ENCODE results near the gene MZB1.
"Not testable (repeated sequence)": the region's sequence is repeated elsewhere in the genome, so short reads cannot be mapped to it uniquely, and the experiment has no call there.

Gene MZB1

GRCh38 chr5:139410993-139411828 lies 21.5 kb upstream of the MZB1 start:
- TF ChIP-seq CTCF (IDR thresholded peaks at IDR 0.05), result no peak
- Histone ChIP-seq H3K4me1 (peaks cover 3% of the 10 kb centered on the region), H3K36me3 (ENCODE audit: control insufficient read depth, insufficient read depth, low read length) (no peaks in the 10 kb centered on the region), H3K9me3 (ENCODE audit: control insufficient read depth, low read length) (no peaks in the 10 kb centered on the region), H2AFZ (no peak overlapping the region), H3K27ac (no peak overlapping the region), H3K27me3 (ENCODE audit: control insufficient read depth, insufficient read depth, low read length) (no peaks in the 10 kb centered on the region), H3K4me2 (ENCODE audit: low read length) (no peak overlapping the region), H3K4me3 (ENCODE audit: low read depth, low read length) (no peak overlapping the region), H3K9ac (no peak overlapping the region), H3K79me2 (no peaks in the 10 kb centered on the region)

GRCh38 chr5:139410121-139410992 lies 20.6 kb upstream of the MZB1 start:
- Histone ChIP-seq H3K79me2 (no peaks in the 10 kb centered on the region), H3K9ac (no peak overlapping the region), H3K4me3 (ENCODE audit: low read depth, low read length) (no peak overlapping the region), H3K9me3 (ENCODE audit: control insufficient read depth, low read length) (no peaks in the 10 kb centered on the region), H3K27me3 (ENCODE audit: control insufficient read depth, insufficient read depth, low read length) (no peaks in the 10 kb centered on the region), H3K36me3 (ENCODE audit: control insufficient read depth, insufficient read depth, low read length) (no peaks in the 10 kb centered on the region), H3K27ac (no peak overlapping the region), H3K4me2 (ENCODE audit: low read length) (no peak overlapping the region), H2AFZ (no peak overlapping the region), H3K4me1 (peaks cover 3% of the 10 kb centered on the region)
- TF ChIP-seq CTCF (IDR thresholded peaks at IDR 0.05), result no peak

- H3K79me2 ChIP-seq; H3K9ac ChIP-seq; H3K4me3 ChIP-seq (ENCODE audit: low read depth, low read length); H3K9me3 ChIP-seq (ENCODE audit: control insufficient read depth, low read length); H3K27me3 ChIP-seq (ENCODE audit: control insufficient read depth, insufficient read depth, low read length); H3K36me3 ChIP-seq (ENCODE audit: control insufficient read depth, insufficient read depth, low read length); H3K27ac ChIP-seq; H2AFZ ChIP-seq; H3K4me1 ChIP-seq; H3K4me2 ChIP-seq (ENCODE audit: low read length): not testable (repeated sequence)
Measured at GRCh38 chr5:139409116-139409515, 19.4 kb upstream of the MZB1 start.

DNA sequence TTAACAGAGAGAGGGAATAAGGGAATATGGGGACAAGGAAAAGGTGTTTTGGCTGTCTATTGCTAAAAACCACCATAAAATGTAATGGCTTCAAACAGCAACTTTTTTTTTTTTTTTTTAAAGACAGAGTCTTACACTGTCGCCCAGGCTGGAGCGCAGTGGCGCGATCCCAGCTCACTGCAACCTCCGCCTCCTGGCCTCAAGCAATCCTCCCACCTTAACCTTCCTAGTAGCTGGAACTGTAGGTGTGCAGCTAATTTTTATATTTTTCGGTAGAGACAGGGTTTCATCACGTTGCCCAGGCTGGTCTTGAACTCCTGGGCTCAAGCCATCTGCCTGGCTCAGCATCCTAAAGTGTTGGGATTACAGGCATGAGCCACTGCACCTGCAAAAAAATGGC lies 18.5 kb upstream of the MZB1 start:
- Histone ChIP-seq H2AFZ (no peak overlapping the region), H3K4me1 (peaks cover 9% of the 10 kb centered on the region), H3K4me3 (ENCODE audit: low read depth, low read length) (no peak overlapping the region), H3K9ac (no peak overlapping the region), H3K9me3 (ENCODE audit: control insufficient read depth, low read length) (no peaks in the 10 kb centered on the region), H3K36me3 (ENCODE audit: control insufficient read depth, insufficient read depth, low read length) (no peaks in the 10 kb centered on the region), H3K4me2 (ENCODE audit: low read length) (no peak overlapping the region), H3K27ac (no peak overlapping the region), H3K79me2 (no peaks in the 10 kb centered on the region), H3K27me3 (ENCODE audit: control insufficient read depth, insufficient read depth, low read length) (no peaks in the 10 kb centered on the region)
- no peak for TF ChIP-seq CTCF (IDR thresholded peaks at IDR 0.05)

- Histone ChIP-seq H3K4me1 (peaks cover 15% of the 10 kb centered on the region), H3K27me3 (ENCODE audit: control insufficient read depth, insufficient read depth, low read length) (no peaks in the 10 kb centered on the region), H3K79me2 (no peaks in the 10 kb centered on the region), H3K9me3 (ENCODE audit: control insufficient read depth, low read length) (no peaks in the 10 kb centered on the region), H3K4me3 (ENCODE audit: low read depth, low read length) (no peak overlapping the region), H3K9ac (no peak overlapping the region), H3K4me2 (ENCODE audit: low read length) (no peak overlapping the region), H3K27ac (no peak overlapping the region), H2AFZ (no peak overlapping the region), H3K36me3 (ENCODE audit: control insufficient read depth, insufficient read depth, low read length) (no peaks in the 10 kb centered on the region)
- no peak for TF ChIP-seq CTCF (IDR thresholded peaks at IDR 0.05)
Measured at GRCh38 chr5:139407517-139407916, 17.8 kb upstream of the MZB1 start.
